Measurements from ENCODE around the gene ARHGEF2. TPM values are rescaled to one million over a fixed set of nuclear protein-coding genes. Genes with fewer than 3 reads are reported as not detected.

The ARHGEF2 gene
- total and polyA plus RNA-seq, 9 of the 15 experiments (the other 6 are each of a cell fraction or from before 2014, with no cell fraction given), result 7.1 to 162 (median 62.2) TPM

GRCh38 chr1:155961937-155962336 is 16.4 kb downstream of the ARHGEF2 start:
- FAIRE-seq, result no peak
- H3K27ac ChIP-seq (ENCODE audit: extremely low read depth, low read depth, low read length), result no peak overlapping the region; the same call in 2 of the 3 replicates
- CTCF ChIA-PET (ENCODE audit: low intra/inter-chr PET ratio), result interaction anchor here (2.0 kb wide), 1 partner anchor 105 kb away, joined by 5 read pairs; no protein-coding TSS in a partner anchor
- TF ChIP-seq ADNP (tag; IDR thresholded peaks at IDR 0.05), result no peak
- no peak for TF ChIP-seq IRF2 (CRISPR knock-in tag; IDR thresholded peaks at IDR 0.05)
- no peak for TF ChIP-seq CHD4 (IDR thresholded peaks at IDR 0.05; ENCODE audit: insufficient read depth, insufficient replicate concordance, low read depth, low read length, poor library complexity, severe bottlenecking)
- TF ChIP-seq ARHGAP35 (IDR thresholded peaks at IDR 0.05; ENCODE audit: partially characterized antibody), result no peak
- TF ChIP-seq NR2C2 (CRISPR knock-in tag; IDR thresholded peaks at IDR 0.05), result no peak
- TF ChIP-seq NR2C2 (tag; IDR thresholded peaks at IDR 0.05), result no peak
- no peak for TF ChIP-seq MGA (IDR thresholded peaks at IDR 0.05)
- TF ChIP-seq ZNF830 (CRISPR knock-in tag; IDR thresholded peaks at IDR 0.05), result no peak
- no peak for TF ChIP-seq ZNF766 (CRISPR knock-in tag; conservative IDR thresholded peaks at IDR 0.05)
- no peak for TF ChIP-seq ZBTB43 (CRISPR knock-in tag; IDR thresholded peaks at IDR 0.05)

More at GRCh38 chr1:155961937-155962336, 16.4 kb downstream of the ARHGEF2 start:
- Histone ChIP-seq H3K9me3 (replicated peaks; ENCODE audit: control insufficient read depth, insufficient read depth, low read depth, low read length) (no peaks in the 10 kb centered on the region), H3K9me1 (ENCODE audit: control insufficient read depth, insufficient read depth, low read length) (no peaks in the 10 kb centered on the region), H4K20me1 (replicated peaks; ENCODE audit: control insufficient read depth, insufficient read depth, low read length) (peaks cover 11% of the 10 kb centered on the region; the same call in 1 of the 2 replicates), H2AFZ (ENCODE audit: low read depth, low read length) (no peak overlapping the region), H3K79me2 (ENCODE audit: control insufficient read depth, insufficient read depth, low read length) (peaks cover 10% of the 10 kb centered on the region; the same call in 2 of the 3 replicates), H3K27me3 (ENCODE audit: control insufficient read depth in 2 of 2, insufficient read depth in 2 of 2, low read length in 2 of 2) (no peaks in the 10 kb centered on the region), H3K4me3 (no peak overlapping the region), H3K36me3 (ENCODE audit: control insufficient read depth, insufficient read depth, low read length) (peaks cover 90% of the 10 kb centered on the region; the same call in 2 of the 3 replicates), H3K9ac (ENCODE audit: insufficient read depth in 1 of 2, low read depth in 2 of 2, low read length in 2 of 2) (no peak overlapping the region), H3K4me1 (replicated peaks in 1 of 2; ENCODE audit: control insufficient read depth in 2 of 2, insufficient read depth in 2 of 2, low read length in 2 of 2) (peaks cover 3 to 28% of the 10 kb centered on the region in 2 experiments; a peak in 4 of 5 replicates), H3K4me2 (ENCODE audit: insufficient read depth, low read length) (no peak overlapping the region)
- POLR2A ChIA-PET, result interaction anchor here (0.6 to 5.6 kb wide), 4 partner anchors 14 to 74 kb away, joined by 3 to 26 read pairs (median 5); no protein-coding TSS in a partner anchor
- 67% methylated on average over 14 of the region's 14 CpGs for WGBS (ENCODE audit: insufficient coverage, low coverage, missing lambda C conversion rate)
- BruUV-seq (replicated peaks), result no TSS peak
- intact Hi-C loops (cut with micrococcal nuclease) (no loop called here), in situ Hi-C loops (cut with MboI) (no loop called here)
- DNase-seq (ENCODE audit: extremely low read depth in 1 of 4, low spot score in 3 of 4), result peak in 1 of 4 experiments; percentile 48
- ATAC-seq, result peak; percentile 14; the same call in 2 of the 3 replicates

Measured in K562 (cell line).